Measurements from ENCODE around the gene PSTPIP1. TPM values are rescaled to one million over a fixed set of nuclear protein-coding genes. Genes with fewer than 3 reads are reported as not detected.

PSTPIP1 gene
- total and polyA plus RNA-seq, 2 of the 8 experiments (the other 6 are each of a cell fraction or from before 2014, with no cell fraction given), result 1.6 to 1.8 TPM

GRCh38 chr15:77084436-77084835 is 89.5 kb downstream of the PSTPIP1 start (continued):
- TF ChIP-seq CHD7 (IDR thresholded peaks at IDR 0.05; ENCODE audit: insufficient replicate concordance, low read length) (no peak), RXRA (IDR thresholded peaks at IDR 0.05; ENCODE audit: insufficient read depth, low read depth, low read length) (no peak), JUND (IDR thresholded peaks at IDR 0.05; ENCODE audit: low read length) (no peak), ATF2 (IDR thresholded peaks at IDR 0.05; ENCODE audit: low read length) (no peak), CHD2 (IDR thresholded peaks at IDR 0.05; ENCODE audit: low read length) (no peak), NRF1 (IDR thresholded peaks at IDR 0.05; ENCODE audit: low read depth, low read length) (no peak), BCL11A (IDR thresholded peaks at IDR 0.05; ENCODE audit: low read depth in 2 of 2, low read length in 2 of 2) (no peak), HDAC2 (IDR thresholded peaks at IDR 0.05; ENCODE audit: borderline replicate concordance in 1 of 2, low read depth in 2 of 2, low read length in 2 of 2) (no peak), ZNF274 (IDR thresholded peaks at IDR 0.05; ENCODE audit: borderline replicate concordance, extremely low read depth, low read length) (no peak), CTBP2 (IDR thresholded peaks at IDR 0.05; ENCODE audit: borderline replicate concordance, insufficient read depth, insufficient read length, low read length) (no peak)
